Activated B cell treated with CpG ODN at 0.5 μM for 24 hours (primary cell): Measurements from ENCODE around the gene LHX6. TPM values are rescaled to one million over a fixed set of nuclear protein-coding genes. Genes with fewer than 3 reads are reported as not detected.

Experiments used
- ATAC-seq: fragments of 200-7000 bp; cut with Tn5 transposase; one replicate; pipeline ENCODE4 v1.10.0; 2021; ENCODE audit warnings: low read depth, mild to moderate bottlenecking, moderate library complexity
- CTCF ChIA-PET: fragments of 350-600 bp; sonication (Branson Sonifier 250); formaldehyde crosslinking; loops from one replicate; lab custom pipeline; 2021; ENCODE audit warnings: antibody characterized with exemption; lab: Charles Lee
- POLR2A ChIA-PET: fragments of 350-600 bp; sonication (Branson Sonifier 250); formaldehyde crosslinking; loops from one replicate; lab custom pipeline; 2021; ENCODE audit warnings: antibody characterized with exemption; lab: Charles Lee
- DNase-seq: peaks from one replicate; pipeline ENCODE4 v3.0.0; 2022
- H3K27ac Mint-ChIP-seq: one replicate; pipeline ENCODE4 v1.8.0; 2020; ENCODE audit warnings: mixed read lengths
- H3K27me3 Mint-ChIP-seq: one replicate; pipeline ENCODE4 v1.8.0; 2021; ENCODE audit warnings: mixed read lengths
- H3K36me3 Mint-ChIP-seq: one replicate; pipeline ENCODE4 v1.8.0; 2021; ENCODE audit warnings: low read depth, mixed read lengths
- H3K4me1 Mint-ChIP-seq: one replicate; pipeline ENCODE4 v1.8.0; 2021; ENCODE audit warnings: mixed read lengths
- H3K4me3 Mint-ChIP-seq: one replicate; pipeline ENCODE4 v1.8.0; 2020; ENCODE audit warnings: mild to moderate bottlenecking, mixed read lengths
- H3K9me3 Mint-ChIP-seq: one replicate; pipeline ENCODE4 v1.8.0; 2020; ENCODE audit warnings: mixed read lengths
- CTCF ChIP-seq: fragments of 200-600 bp; IDR thresholded peaks from one replicate; pipeline ENCODE4 v1.8.0; 2022; ENCODE audit warnings: antibody characterized with exemption, mild to moderate bottlenecking
- intact Hi-C: fragments of 100-400 bp; cut with micrococcal nuclease; formaldehyde crosslinking; loops from one replicate; pipeline ENCODE4 v1.15.1; 2024
- total RNA-seq: library from RNA; stranded (reverse); gene quantifications from 2 replicates; pipeline ENCODE4 v1.2.3, GENCODE V29; 2022

Gene LHX6
- total RNA-seq, 1 donor from 2014 or later = not detected

- no peak overlapping the region for H3K27ac Mint-ChIP-seq
- ATAC-seq (no peak), DNase-seq (no peak)
- no peak for TF ChIP-seq CTCF
- H3K4me1 Mint-ChIP-seq = peaks cover 29% of the 10 kb centered on the region
- H3K27me3 Mint-ChIP-seq = peaks cover 74% of the 10 kb centered on the region
- CTCF ChIA-PET = no interaction called here
- no peaks in the 10 kb centered on the region for H3K36me3 Mint-ChIP-seq
- intact Hi-C loops = no loop called here
- H3K9me3 Mint-ChIP-seq = no peaks in the 10 kb centered on the region
- POLR2A ChIA-PET = no interaction called here
- H3K4me3 Mint-ChIP-seq = peak overlapping the region; percentile 73
Observed at GRCh38 chr9:122219856-122220672, 8.7 kb downstream of the LHX6 start.

- H3K27ac Mint-ChIP-seq = no peak overlapping the region
- no peaks in the 10 kb centered on the region for H3K9me3 Mint-ChIP-seq
- ATAC-seq = peak; percentile 10
- no peak for TF ChIP-seq CTCF
- DNase-seq = no peak
- POLR2A ChIA-PET = no interaction called here
- peaks cover 33% of the 10 kb centered on the region for H3K4me1 Mint-ChIP-seq
- H3K36me3 Mint-ChIP-seq = no peaks in the 10 kb centered on the region
- CTCF ChIA-PET = no interaction called here
- intact Hi-C loops = no loop called here
- peak overlapping the region; percentile 73 for H3K4me3 Mint-ChIP-seq
- peaks cover 74% of the 10 kb centered on the region for H3K27me3 Mint-ChIP-seq
Observed at GRCh38 chr9:122218935-122219855, 9.6 kb downstream of the LHX6 start.

GRCh38 chr9:122218071-122218934 lies 10.5 kb downstream of the LHX6 start:
- H3K27ac Mint-ChIP-seq = no peak overlapping the region
- H3K36me3 Mint-ChIP-seq = no peaks in the 10 kb centered on the region
- peaks cover 77% of the 10 kb centered on the region for H3K27me3 Mint-ChIP-seq
- H3K4me3 Mint-ChIP-seq = peak overlapping the region; percentile 73
- intact Hi-C loops = no loop called here
- no peak for ATAC-seq
- no peaks in the 10 kb centered on the region for H3K9me3 Mint-ChIP-seq
- TF ChIP-seq CTCF = no peak
- ChIA-PET POLR2A (no interaction called here), CTCF (no interaction called here)
- DNase-seq = no peak
- peaks cover 34% of the 10 kb centered on the region for H3K4me1 Mint-ChIP-seq

- no peaks in the 10 kb centered on the region for H3K9me3 Mint-ChIP-seq
- no peak for DNase-seq
- TF ChIP-seq CTCF = no peak
- intact Hi-C loops = no loop called here
- no peak overlapping the region for H3K4me3 Mint-ChIP-seq
- no peak for ATAC-seq
- peaks cover 35% of the 10 kb centered on the region for H3K4me1 Mint-ChIP-seq
- H3K36me3 Mint-ChIP-seq = no peaks in the 10 kb centered on the region
- peaks cover 77% of the 10 kb centered on the region for H3K27me3 Mint-ChIP-seq
- CTCF ChIA-PET = no interaction called here
- no peak overlapping the region for H3K27ac Mint-ChIP-seq
- POLR2A ChIA-PET = no interaction called here
Observed at GRCh38 chr9:122217640-122218039, 11.1 kb downstream of the LHX6 start.
